HL-60 (cell line): ENCODE results near the gene WWP2.

Source experiments
- DNase-seq, 2 experiments: peaks; one replicate each; pipeline ENCODE4 v3.0.0-alpha.2; 2010 to 2020; ENCODE audit warnings: low read depth in 1 of 2, low spot score in 1 of 2
- H3K27ac ChIP-seq: fragments of 250-450 bp; sonication (Bioruptor Pico); replicated peaks from 2 replicates; pipeline ENCODE4 v1.5.1; 2020; ENCODE audit warnings: mild to moderate bottlenecking, moderate library complexity
- H3K27me3 ChIP-seq: fragments of 250-450 bp; sonication (Bioruptor Pico); 2 replicates; pipeline ENCODE4 v1.5.1; 2021; ENCODE audit warnings: mild to moderate bottlenecking, moderate library complexity; ENCODE audit not compliant: insufficient read depth, poor library complexity, severe bottlenecking
- H3K4me3 ChIP-seq: replicated peaks from 2 replicates; pipeline ENCODE4 v1.5.1; 2011; ENCODE audit warnings: mild to moderate bottlenecking, control low read depth, low read length; ENCODE audit not compliant: insufficient read depth
- CTCF ChIP-seq: IDR thresholded peaks from one replicate; pipeline ENCODE4 v1.5.1; 2011; ENCODE audit warnings: low read length, control low read depth, inconsistent platforms; ENCODE audit not compliant: insufficient read depth
- GABPA ChIP-seq: IDR thresholded peaks from 2 replicates; pipeline ENCODE4 v1.6.1; 2012; ENCODE audit warnings: low read depth
- POLR2AphosphoS5 ChIP-seq: IDR thresholded peaks from 2 replicates; pipeline ENCODE4 v1.6.1; 2012; ENCODE audit warnings: low read depth
- REST ChIP-seq: IDR thresholded peaks from 2 replicates; pipeline ENCODE4 v1.6.1; 2012; ENCODE audit warnings: low read depth; ENCODE audit not compliant: insufficient replicate concordance
- SPI1 ChIP-seq: IDR thresholded peaks from 2 replicates; pipeline ENCODE4 v1.6.1; 2012; ENCODE audit warnings: low read depth, mild to moderate bottlenecking, borderline replicate concordance

Gene WWP2

GRCh38 chr16:69865701-69866100, 103.6 kb downstream of the WWP2 start:
- no peak for DNase-seq
- Histone ChIP-seq H3K27ac (no peak overlapping the region), H3K4me3 (no peak overlapping the region), H3K27me3 (no peaks in the 10 kb centered on the region)
- TF ChIP-seq REST (no peak), SPI1 (no peak), CTCF (no peak), POLR2AphosphoS5 (no peak), GABPA (no peak)

- Histone ChIP-seq H3K27me3 (no peaks in the 10 kb centered on the region), H3K4me3 (no peak overlapping the region), H3K27ac (no peak overlapping the region)
- TF ChIP-seq REST (no peak), SPI1 (no peak), POLR2AphosphoS5 (no peak), GABPA (no peak), CTCF (no peak)
- DNase-seq, result no peak
Measured at GRCh38 chr16:69867784-69868560, 105.8 kb downstream of the WWP2 start.

GRCh38 chr16:69870761-69871160, 108.6 kb downstream of the WWP2 start:
- H3K27ac ChIP-seq, result no peak overlapping the region
- H3K27me3 ChIP-seq, result no peaks in the 10 kb centered on the region
- no peak for DNase-seq
- no peak overlapping the region for H3K4me3 ChIP-seq
- TF ChIP-seq SPI1 (no peak), POLR2AphosphoS5 (no peak), CTCF (no peak), GABPA (no peak), REST (no peak)
